Measurements from ENCODE around the gene RBM42. TPM values are rescaled to one million over a fixed set of nuclear protein-coding genes. Genes with fewer than 3 reads are reported as not detected.
A peak's percentile ranks its signal among the peaks of the same experiment; 100 is the strongest.

RBM42 gene
- total and polyA plus RNA-seq, 2 of the 13 experiments (the other 11 are each of a cell fraction or from before 2014, with no cell fraction given), result 27.2 to 55.3 TPM

- TF ChIP-seq, protein P1, sequence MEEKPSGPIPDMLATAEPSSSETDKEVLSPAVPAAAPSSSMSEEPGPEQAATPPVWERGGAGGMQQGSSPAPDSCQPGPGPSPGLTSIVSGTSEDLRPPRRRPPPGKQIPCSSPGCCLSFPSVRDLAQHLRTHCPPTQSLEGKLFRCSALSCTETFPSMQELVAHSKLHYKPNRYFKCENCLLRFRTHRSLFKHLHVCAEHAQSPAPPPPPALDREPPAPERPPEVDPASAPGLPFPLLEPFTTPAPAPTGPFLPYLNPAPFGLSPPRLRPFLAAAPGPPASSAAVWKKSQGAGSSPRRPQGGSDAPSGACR (CRISPR knock-in tag; IDR thresholded peaks at IDR 0.05), result peak; percentile 64
- TF ChIP-seq RELA (CRISPR knock-in tag; IDR thresholded peaks at IDR 0.05), result no peak
- no peak for TF ChIP-seq NR1H2 (CRISPR knock-in tag; IDR thresholded peaks at IDR 0.05; ENCODE audit: borderline replicate concordance, low read depth)
- no peak for TF ChIP-seq ZBTB8A (CRISPR knock-in tag; IDR thresholded peaks at IDR 0.05; ENCODE audit: borderline replicate concordance, low read depth)
- no peak for TF ChIP-seq KLF9 (CRISPR knock-in tag; IDR thresholded peaks at IDR 0.05; ENCODE audit: low read depth)
- peak; percentile 70 for TF ChIP-seq ZBTB25 (CRISPR knock-in tag; IDR thresholded peaks at IDR 0.05)
- peak; percentile 59; the same call in 1 of the 2 replicates for TF ChIP-seq AHR (CRISPR knock-in tag; IDR thresholded peaks at IDR 0.05)
- TF ChIP-seq, protein P2, sequence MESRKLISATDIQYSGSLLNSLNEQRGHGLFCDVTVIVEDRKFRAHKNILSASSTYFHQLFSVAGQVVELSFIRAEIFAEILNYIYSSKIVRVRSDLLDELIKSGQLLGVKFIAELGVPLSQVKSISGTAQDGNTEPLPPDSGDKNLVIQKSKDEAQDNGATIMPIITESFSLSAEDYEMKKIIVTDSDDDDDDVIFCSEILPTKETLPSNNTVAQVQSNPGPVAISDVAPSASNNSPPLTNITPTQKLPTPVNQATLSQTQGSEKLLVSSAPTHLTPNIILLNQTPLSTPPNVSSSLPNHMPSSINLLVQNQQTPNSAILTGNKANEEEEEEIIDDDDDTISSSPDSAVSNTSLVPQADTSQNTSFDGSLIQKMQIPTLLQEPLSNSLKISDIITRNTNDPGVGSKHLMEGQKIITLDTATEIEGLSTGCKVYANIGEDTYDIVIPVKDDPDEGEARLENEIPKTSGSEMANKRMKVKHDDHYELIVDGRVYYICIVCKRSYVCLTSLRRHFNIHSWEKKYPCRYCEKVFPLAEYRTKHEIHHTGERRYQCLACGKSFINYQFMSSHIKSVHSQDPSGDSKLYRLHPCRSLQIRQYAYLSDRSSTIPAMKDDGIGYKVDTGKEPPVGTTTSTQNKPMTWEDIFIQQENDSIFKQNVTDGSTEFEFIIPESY (CRISPR knock-in tag; IDR thresholded peaks at IDR 0.05), result peak; percentile 46; the same call in 1 of the 2 replicates
- no peak for TF ChIP-seq ZNF225 (CRISPR knock-in tag; IDR thresholded peaks at IDR 0.05)
- TF ChIP-seq GATA4 (IDR thresholded peaks at IDR 0.05; ENCODE audit: borderline replicate concordance, low read depth), result no peak
- TF ChIP-seq ZNF160 (CRISPR knock-in tag; IDR thresholded peaks at IDR 0.05), result no peak
- TF ChIP-seq REXO4 (CRISPR knock-in tag; IDR thresholded peaks at IDR 0.05; ENCODE audit: borderline replicate concordance), result no peak
- TF ChIP-seq, protein P3, sequence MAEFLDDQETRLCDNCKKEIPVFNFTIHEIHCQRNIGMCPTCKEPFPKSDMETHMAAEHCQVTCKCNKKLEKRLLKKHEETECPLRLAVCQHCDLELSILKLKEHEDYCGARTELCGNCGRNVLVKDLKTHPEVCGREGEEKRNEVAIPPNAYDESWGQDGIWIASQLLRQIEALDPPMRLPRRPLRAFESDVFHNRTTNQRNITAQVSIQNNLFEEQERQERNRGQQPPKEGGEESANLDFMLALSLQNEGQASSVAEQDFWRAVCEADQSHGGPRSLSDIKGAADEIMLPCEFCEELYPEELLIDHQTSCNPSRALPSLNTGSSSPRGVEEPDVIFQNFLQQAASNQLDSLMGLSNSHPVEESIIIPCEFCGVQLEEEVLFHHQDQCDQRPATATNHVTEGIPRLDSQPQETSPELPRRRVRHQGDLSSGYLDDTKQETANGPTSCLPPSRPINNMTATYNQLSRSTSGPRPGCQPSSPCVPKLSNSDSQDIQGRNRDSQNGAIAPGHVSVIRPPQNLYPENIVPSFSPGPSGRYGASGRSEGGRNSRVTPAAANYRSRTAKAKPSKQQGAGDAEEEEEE (CRISPR knock-in tag; IDR thresholded peaks at IDR 0.05; ENCODE audit: borderline replicate concordance), result no peak
- TF ChIP-seq POLR2AphosphoS2 (IDR thresholded peaks at IDR 0.05; ENCODE audit: low read depth, low read length), result no peak
- no peak for TF ChIP-seq TAF15 (IDR thresholded peaks at IDR 0.05; ENCODE audit: low read depth, low read length, poor library complexity, severe bottlenecking)
- peak; percentile 96 for TF ChIP-seq YEATS2 (CRISPR knock-in tag; IDR thresholded peaks at IDR 0.05; ENCODE audit: borderline replicate concordance)
- TF ChIP-seq PTBP1 (IDR thresholded peaks at IDR 0.05; ENCODE audit: low read depth, low read length, poor library complexity, severe bottlenecking), result no peak
- peak; percentile 59; the same call in 1 of the 2 replicates for TF ChIP-seq ZNF772 (CRISPR knock-in tag; IDR thresholded peaks at IDR 0.05)
- no peak for TF ChIP-seq ZNF713 (CRISPR knock-in tag; IDR thresholded peaks at IDR 0.05)
- TF ChIP-seq GFI1 (CRISPR knock-in tag; IDR thresholded peaks at IDR 0.05; ENCODE audit: borderline replicate concordance), result 0 out of 2 replicates have a peak, but pooled peaks have one; percentile 18
- peak; percentile 75; the same call in 1 of the 2 replicates for TF ChIP-seq JUN (CRISPR knock-in tag; IDR thresholded peaks at IDR 0.05)
- TF ChIP-seq, protein P4, sequence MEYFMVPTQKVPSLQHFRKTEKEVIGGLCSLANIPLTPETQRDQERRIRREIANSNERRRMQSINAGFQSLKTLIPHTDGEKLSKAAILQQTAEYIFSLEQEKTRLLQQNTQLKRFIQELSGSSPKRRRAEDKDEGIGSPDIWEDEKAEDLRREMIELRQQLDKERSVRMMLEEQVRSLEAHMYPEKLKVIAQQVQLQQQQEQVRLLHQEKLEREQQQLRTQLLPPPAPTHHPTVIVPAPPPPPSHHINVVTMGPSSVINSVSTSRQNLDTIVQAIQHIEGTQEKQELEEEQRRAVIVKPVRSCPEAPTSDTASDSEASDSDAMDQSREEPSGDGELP (IDR thresholded peaks at IDR 0.05; ENCODE audit: borderline replicate concordance, low read depth), result 0 out of 2 replicates have a peak, but pooled peaks have one; percentile 26
- TF ChIP-seq HOXA3 (CRISPR knock-in tag; IDR thresholded peaks at IDR 0.05), result peak; percentile 99
- peak; percentile 70 for TF ChIP-seq ZNF264 (CRISPR knock-in tag; IDR thresholded peaks at IDR 0.05)
Observed at GRCh38 chr19:35628565-35629331, at the start of gene RBM42 (continued).
